PC-3 (cell line): ENCODE data around the gene RNF103. TPM values are rescaled to one million over a fixed set of nuclear protein-coding genes. Genes with fewer than 3 reads are reported as not detected.

Experiments
- ATAC-seq: fragments of 200-7000 bp; cut with Tn5 transposase; 2 replicates; pipeline ENCODE4 v1.9.1; 2020; ENCODE audit warnings: mild to moderate bottlenecking, moderate library complexity
- BruUV-seq: library from RNA; stranded (reverse); fragments of 400-500 nt; replicated peaks from 2 replicates; lab custom pipeline; 2021; lab: Mats Ljungman, UMichigan
- CTCF ChIA-PET: fragments of 300-600 bp; sonication (Branson Sonifier 250); formaldehyde crosslinking; loops from one replicate; lab custom pipeline; 2022; ENCODE audit warnings: antibody characterized with exemption; lab: Charles Lee
- POLR2A ChIA-PET: fragments of 300-600 bp; sonication (Branson Sonifier 250); formaldehyde crosslinking; loops from one replicate; lab custom pipeline; 2022; ENCODE audit warnings: antibody characterized with exemption; ENCODE audit not compliant: unreplicated experiment; lab: Charles Lee
- DNase-seq: peaks from one replicate; pipeline ENCODE4 v3.0.0-alpha.2; 2015
- H2AFZ ChIP-seq: fragments of 300-600 bp; sonication (generic); 2 replicates; pipeline ENCODE4 v1.6.0; 2016; ENCODE audit warnings: antibody characterized with exemption, low read length
- H3F3A ChIP-seq: fragments of 300-600 bp; sonication (generic); one replicate; pipeline ENCODE4 v1.6.0; 2017; ENCODE audit warnings: antibody characterized with exemption, low read length, control low read depth, mild to moderate bottlenecking; ENCODE audit not compliant: unreplicated experiment
- H3K27ac ChIP-seq: fragments of 300-600 bp; sonication (generic); 2 replicates; pipeline ENCODE4 v1.5.1; 2016; ENCODE audit warnings: mild to moderate bottlenecking, low read length
- H3K27me3 ChIP-seq: fragments of 300-600 bp; sonication (generic); 2 replicates; pipeline ENCODE4 v1.6.1; 2016; ENCODE audit warnings: low read length, mixed read lengths
- H3K36me3 ChIP-seq: fragments of 300-600 bp; sonication (generic); 2 replicates; pipeline ENCODE4 v1.6.1; 2016; ENCODE audit warnings: low read depth, mixed run types, low read length, mixed read lengths
- H3K4me1 ChIP-seq: fragments of 300-600 bp; sonication (generic); 2 replicates; pipeline ENCODE4 v1.5.1; 2016; ENCODE audit warnings: low read length; ENCODE audit not compliant: insufficient read depth
- H3K4me2 ChIP-seq: fragments of 300-600 bp; sonication (generic); 2 replicates; pipeline ENCODE4 v1.6.0; 2016; ENCODE audit warnings: low read length
- H3K4me3 ChIP-seq: fragments of 300-600 bp; sonication (generic); 2 replicates; pipeline ENCODE4 v1.5.1; 2016; ENCODE audit warnings: mild to moderate bottlenecking, low read length, mixed read lengths
- H3K79me2 ChIP-seq: fragments of 300-600 bp; sonication (generic); 2 replicates; pipeline ENCODE4 v1.6.1; 2017; ENCODE audit warnings: low read length, mixed read lengths
- H3K9ac ChIP-seq: fragments of 300-600 bp; sonication (generic); 2 replicates; pipeline ENCODE4 v1.6.0; 2016; ENCODE audit warnings: mild to moderate bottlenecking, low read length
- H3K9me2 ChIP-seq: fragments of 300-600 bp; sonication (generic); replicated peaks from 2 replicates; pipeline ENCODE4 v1.6.1; 2016; ENCODE audit warnings: mixed run types, low read length, mixed read lengths
- H3K9me3 ChIP-seq: fragments of 300-600 bp; sonication (generic); 2 replicates; pipeline ENCODE4 v1.6.1; 2016; ENCODE audit warnings: low read length, mixed read lengths
- H4K20me1 ChIP-seq: fragments of 300-600 bp; sonication (generic); 2 replicates; pipeline ENCODE4 v1.6.1; 2016; ENCODE audit warnings: low read length, mixed read lengths
- EZH2 ChIP-seq: fragments of 300-600 bp; sonication (generic); IDR thresholded peaks from one replicate; pipeline ENCODE4 v1.6.1; 2017; ENCODE audit warnings: antibody characterized with exemption, mild to moderate bottlenecking, low read length; ENCODE audit not compliant: unreplicated experiment
- EZH2phosphoT487 ChIP-seq: fragments of 300-600 bp; sonication (generic); IDR thresholded peaks from 2 replicates; pipeline ENCODE4 v1.6.1; 2018; ENCODE audit warnings: mild to moderate bottlenecking, antibody characterized with exemption, low read length, borderline replicate concordance
- intact Hi-C: fragments of 100-400 bp; cut with micrococcal nuclease; formaldehyde crosslinking; loops from 2 replicates; pipeline ENCODE4 v1.9.0; 2023
- total RNA-seq: library from RNA; depleted of rRNA; stranded (reverse); fragments of >200 nt; gene quantifications from 2 replicates; pipeline ENCODE4 v1.2.3, GENCODE V29; 2014
- TF ChIP-seq, protein P1 (sequence below): fragments of 300-600 bp; sonication (generic); conservative IDR thresholded peaks from 2 replicates; pipeline ENCODE4 v1.5.1; 2017; ENCODE audit warnings: antibody characterized with exemption, low read depth, mild to moderate bottlenecking, low read length

The RNF103 gene
- total RNA-seq, 1 experiment from 2014 or later = 10.4 TPM

DNA sequence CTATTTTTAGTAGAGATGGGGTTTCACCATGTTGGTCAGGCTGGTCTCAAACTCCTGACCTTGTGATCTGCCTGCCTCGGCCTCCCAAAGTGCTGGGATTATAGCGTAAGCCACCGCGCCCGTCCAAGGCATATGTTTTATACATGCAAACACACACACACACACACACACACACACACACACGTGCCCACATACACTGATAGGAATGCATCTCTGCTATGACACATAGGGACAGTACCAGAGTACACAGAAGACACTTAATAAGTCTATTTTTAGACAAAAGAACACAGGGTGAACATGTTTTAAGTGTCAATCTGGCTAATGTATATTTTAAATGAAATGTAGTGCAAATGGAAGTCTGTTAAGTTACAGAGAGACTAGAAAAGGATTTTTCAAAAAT is 10.7 kb upstream of the RNF103 start:
- no peak for ATAC-seq

GRCh38 chr2:86633155-86633651 is 9.5 kb upstream of the RNF103 start:
- Histone ChIP-seq H3K27me3 (no peaks in the 10 kb centered on the region), H3K4me1 (peaks cover 21% of the 10 kb centered on the region), H3K4me3 (no peak overlapping the region), H3K79me2 (no peaks in the 10 kb centered on the region), H3K9ac (no peak overlapping the region), H4K20me1 (no peaks in the 10 kb centered on the region), H3F3A (no peaks in the 10 kb centered on the region), H3K9me2 (no peaks in the 10 kb centered on the region), H3K36me3 (no peaks in the 10 kb centered on the region), H3K4me2 (peak overlapping the region; percentile 65), H2AFZ (peak overlapping the region; percentile 44; the same call in 1 of the 2 replicates), H3K27ac (peak overlapping the region; percentile 57), H3K9me3 (no peaks in the 10 kb centered on the region)
- no TSS peak for BruUV-seq
- TF ChIP-seq, protein P1, sequence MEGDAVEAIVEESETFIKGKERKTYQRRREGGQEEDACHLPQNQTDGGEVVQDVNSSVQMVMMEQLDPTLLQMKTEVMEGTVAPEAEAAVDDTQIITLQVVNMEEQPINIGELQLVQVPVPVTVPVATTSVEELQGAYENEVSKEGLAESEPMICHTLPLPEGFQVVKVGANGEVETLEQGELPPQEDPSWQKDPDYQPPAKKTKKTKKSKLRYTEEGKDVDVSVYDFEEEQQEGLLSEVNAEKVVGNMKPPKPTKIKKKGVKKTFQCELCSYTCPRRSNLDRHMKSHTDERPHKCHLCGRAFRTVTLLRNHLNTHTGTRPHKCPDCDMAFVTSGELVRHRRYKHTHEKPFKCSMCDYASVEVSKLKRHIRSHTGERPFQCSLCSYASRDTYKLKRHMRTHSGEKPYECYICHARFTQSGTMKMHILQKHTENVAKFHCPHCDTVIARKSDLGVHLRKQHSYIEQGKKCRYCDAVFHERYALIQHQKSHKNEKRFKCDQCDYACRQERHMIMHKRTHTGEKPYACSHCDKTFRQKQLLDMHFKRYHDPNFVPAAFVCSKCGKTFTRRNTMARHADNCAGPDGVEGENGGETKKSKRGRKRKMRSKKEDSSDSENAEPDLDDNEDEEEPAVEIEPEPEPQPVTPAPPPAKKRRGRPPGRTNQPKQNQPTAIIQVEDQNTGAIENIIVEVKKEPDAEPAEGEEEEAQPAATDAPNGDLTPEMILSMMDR = no peak
- no peak for TF ChIP-seq EZH2phosphoT487
- no peak for TF ChIP-seq EZH2
- no peak for DNase-seq
- ChIA-PET CTCF (no interaction called here), POLR2A (interaction anchor here (0.6 kb wide), 1 partner anchor 12 kb away, joined by 3 read pairs; no protein-coding TSS in a partner anchor)
- intact Hi-C loops = loop anchor here (2.0 kb wide), 1 partner anchor 70 kb away; no protein-coding TSS in a partner anchor
- ATAC-seq = no peak; the same call in 1 of the 2 replicates

More for the DNA sequence above, 10.7 kb upstream of the RNF103 start:
- H3F3A ChIP-seq = no peaks in the 10 kb centered on the region
- no peak overlapping the region for H3K4me3 ChIP-seq
- BruUV-seq = no TSS peak
- H2AFZ ChIP-seq = no peak overlapping the region
- H3K4me2 ChIP-seq = no peak overlapping the region
- CTCF ChIA-PET = no interaction called here
- no peaks in the 10 kb centered on the region for H3K27me3 ChIP-seq
- DNase-seq = no peak
- POLR2A ChIA-PET = no interaction called here
- intact Hi-C loops = no loop called here
- no peaks in the 10 kb centered on the region for H3K9me3 ChIP-seq
- H3K36me3 ChIP-seq = no peaks in the 10 kb centered on the region
- H3K9me2 ChIP-seq = no peaks in the 10 kb centered on the region
- H4K20me1 ChIP-seq = no peaks in the 10 kb centered on the region
- H3K27ac ChIP-seq = no peak overlapping the region
- peaks cover 21% of the 10 kb centered on the region for H3K4me1 ChIP-seq
- no peaks in the 10 kb centered on the region for H3K79me2 ChIP-seq
- TF ChIP-seq EZH2 = no peak
- TF ChIP-seq EZH2phosphoT487 = no peak
- TF ChIP-seq, protein P1 = no peak
- H3K9ac ChIP-seq = no peak overlapping the region

DNA sequence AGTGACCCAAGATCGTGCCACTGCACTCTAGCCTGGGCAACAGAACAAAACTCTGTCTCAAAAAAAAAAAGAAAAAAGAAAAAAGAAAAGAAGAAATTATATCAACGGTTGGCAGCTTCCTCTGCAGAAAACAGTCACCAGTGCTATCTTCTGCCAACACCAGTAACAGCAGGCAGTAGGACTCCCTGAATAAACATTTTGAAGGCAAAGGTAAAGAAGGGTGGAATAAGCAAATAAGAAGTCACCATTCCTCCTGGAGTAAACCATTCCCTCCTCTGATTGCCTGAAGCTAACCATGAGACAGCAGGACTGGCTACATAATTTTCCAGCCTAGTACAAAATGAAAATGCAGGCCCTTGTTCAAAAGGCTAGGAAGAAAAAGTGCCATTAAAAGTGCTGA is 9.0 kb upstream of the RNF103 start:
- no peak overlapping the region for H3K4me3 ChIP-seq
- no peak for TF ChIP-seq EZH2phosphoT487
- no peaks in the 10 kb centered on the region for H3F3A ChIP-seq
- ChIA-PET CTCF (no interaction called here), POLR2A (interaction anchor here (0.6 kb wide), 1 partner anchor 11 kb away, joined by 3 read pairs; no protein-coding TSS in a partner anchor)
- intact Hi-C loops = loop anchor here (2.0 kb wide), 1 partner anchor 70 kb away; no protein-coding TSS in a partner anchor
- BruUV-seq = no TSS peak
- no peak overlapping the region for H3K9ac ChIP-seq
- H3K4me1 ChIP-seq = peaks cover 21% of the 10 kb centered on the region
- ATAC-seq = peak; percentile 86
- H3K36me3 ChIP-seq = no peaks in the 10 kb centered on the region
- peak overlapping the region; percentile 65 for H3K4me2 ChIP-seq
- peak overlapping the region; percentile 76; the same call in 1 of the 2 replicates for H2AFZ ChIP-seq
- no peaks in the 10 kb centered on the region for H4K20me1 ChIP-seq
- no peaks in the 10 kb centered on the region for H3K79me2 ChIP-seq
- peak overlapping the region; percentile 57 for H3K27ac ChIP-seq
- no peaks in the 10 kb centered on the region for H3K9me3 ChIP-seq
- DNase-seq = peak; percentile 63
- no peaks in the 10 kb centered on the region for H3K9me2 ChIP-seq
- H3K27me3 ChIP-seq = no peaks in the 10 kb centered on the region
